Measurements from ENCODE around the gene TAF9B.
A peak's percentile ranks its signal among the peaks of the same experiment; 100 is the strongest.
"Not testable (repeated sequence)": the region's sequence is repeated elsewhere in the genome, so short reads cannot be mapped to it uniquely, and the experiment has no call there.

TAF9B gene

GRCh38 chrX:78140206-78140605 is 756 bp upstream of the TAF9B start:
- CTCF ChIA-PET, result no interaction called here
- POLR2A ChIA-PET, result interaction anchor here (0.9 to 1.5 kb wide), 2 partner anchors 15 to 35 kb away, joined by 5 to 8 read pairs; no protein-coding TSS in a partner anchor
- no peak for TF ChIP-seq FOXK2 (IDR thresholded peaks at IDR 0.05)
- no peak for TF ChIP-seq PKNOX1 (IDR thresholded peaks at IDR 0.05)
- TF ChIP-seq FOXM1 (IDR thresholded peaks at IDR 0.05; ENCODE audit: borderline replicate concordance), result no peak
- no peak for TF ChIP-seq HDGF (IDR thresholded peaks at IDR 0.05; ENCODE audit: borderline replicate concordance)
- no peak for TF ChIP-seq FOXA1 (IDR thresholded peaks at IDR 0.05)
- no peak for TF ChIP-seq BHLHE40 (IDR thresholded peaks at IDR 0.05; ENCODE audit: borderline replicate concordance)
- TF ChIP-seq L3MBTL2 (conservative IDR thresholded peaks at IDR 0.05), result no peak
- no peak for TF ChIP-seq CTBP1 (IDR thresholded peaks at IDR 0.05; ENCODE audit: borderline replicate concordance)
- no peak for TF ChIP-seq NFRKB (IDR thresholded peaks at IDR 0.05)
- TF ChIP-seq SUZ12 (IDR thresholded peaks at IDR 0.05), result no peak
- TF ChIP-seq SP1 (IDR thresholded peaks at IDR 0.05), result no peak
- no peak for TF ChIP-seq ZNF384 (IDR thresholded peaks at IDR 0.05)
- TF ChIP-seq LEF1 (IDR thresholded peaks at IDR 0.05; ENCODE audit: borderline replicate concordance), result no peak
- no peak for TF ChIP-seq ARNT (IDR thresholded peaks at IDR 0.05)
- no peak for DNase-seq (ENCODE audit: extremely low spot score)

DNA sequence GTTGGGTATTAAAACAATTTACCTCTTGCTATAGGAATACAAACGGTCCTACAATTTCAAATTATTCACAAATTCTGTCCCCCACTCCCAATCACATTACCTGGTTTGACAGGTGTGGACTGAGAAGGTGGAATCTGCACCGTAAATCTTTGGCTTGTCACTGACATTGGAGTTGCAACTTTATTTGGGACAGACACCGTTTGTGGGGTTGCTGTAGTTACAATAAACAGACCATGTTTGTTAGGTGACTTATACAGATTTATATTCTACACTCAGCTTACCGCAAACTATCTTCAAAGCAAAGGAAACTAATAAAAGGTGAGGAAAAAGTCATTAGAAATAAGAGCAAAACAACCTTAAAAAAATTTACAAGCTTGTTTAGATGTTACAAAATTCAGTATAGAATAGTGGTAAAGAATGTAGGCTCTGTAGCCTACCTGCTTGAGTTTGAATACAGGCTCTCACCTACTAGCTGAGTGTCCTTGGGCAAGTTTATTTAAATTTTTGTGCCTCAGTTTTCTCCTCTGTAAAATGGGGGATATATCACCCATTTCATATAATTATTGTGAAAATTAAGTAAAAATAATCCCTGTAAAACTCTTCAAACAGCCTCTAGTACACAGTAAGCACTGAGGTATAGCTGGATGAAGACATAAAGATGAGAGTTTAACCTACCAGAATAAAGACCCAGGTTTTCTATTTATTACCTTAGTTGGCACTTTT is 6.1 kb downstream of the TAF9B start:
- DNase-seq (ENCODE audit: extremely low spot score), result no peak
- TF ChIP-seq PKNOX1 (IDR thresholded peaks at IDR 0.05), result 0 out of 2 replicates have a peak, but pooled peaks have one; percentile 33
- TF ChIP-seq ZNF384 (IDR thresholded peaks at IDR 0.05), result no peak
- TF ChIP-seq L3MBTL2 (conservative IDR thresholded peaks at IDR 0.05), result no peak
- no peak for TF ChIP-seq NFRKB (IDR thresholded peaks at IDR 0.05)
- CTCF ChIA-PET, result no interaction called here
- POLR2A ChIA-PET, result no interaction called here

GRCh38 chrX:78131117-78131516 is 8.3 kb downstream of the TAF9B start:
- no peak for DNase-seq (ENCODE audit: extremely low spot score)
- TF ChIP-seq SUZ12 (IDR thresholded peaks at IDR 0.05) (no peak), FOXA1 (IDR thresholded peaks at IDR 0.05) (no peak), ELF4 (IDR thresholded peaks at IDR 0.05) (no peak), LEF1 (IDR thresholded peaks at IDR 0.05; ENCODE audit: borderline replicate concordance) (no peak), TARDBP (IDR thresholded peaks at IDR 0.05) (no peak)
- ChIA-PET POLR2A (interaction anchor here (1.3 kb wide), 1 partner anchor 8 kb away, joined by 7 read pairs; the partner anchor contains the start of gene TAF9B), CTCF (no interaction called here)

GRCh38 chrX:78130396-78130795 is 9.1 kb downstream of the TAF9B start:
- TF ChIP-seq HDGF (IDR thresholded peaks at IDR 0.05; ENCODE audit: borderline replicate concordance) (no peak), ELF4 (IDR thresholded peaks at IDR 0.05) (no peak)
- ChIA-PET POLR2A (interaction anchor here (1.3 kb wide), 1 partner anchor 9 kb away, joined by 7 read pairs; the partner anchor contains the start of gene TAF9B), CTCF (no interaction called here)
- no peak for DNase-seq (ENCODE audit: extremely low spot score)

- POLR2A ChIA-PET, result no interaction called here
- DNase-seq (ENCODE audit: extremely low spot score), result no peak
- CTCF ChIA-PET, result no interaction called here
- TF ChIP-seq SUZ12 (IDR thresholded peaks at IDR 0.05), result no peak
- TF ChIP-seq ZNF384 (IDR thresholded peaks at IDR 0.05), result no peak
- no peak for TF ChIP-seq HDGF (IDR thresholded peaks at IDR 0.05; ENCODE audit: borderline replicate concordance)
- TF ChIP-seq TARDBP (IDR thresholded peaks at IDR 0.05), result no peak
- no peak for TF ChIP-seq L3MBTL2 (conservative IDR thresholded peaks at IDR 0.05)
- TF ChIP-seq PKNOX1 (IDR thresholded peaks at IDR 0.05), result no peak
Measured at GRCh38 chrX:78129714-78130113, 9.7 kb downstream of the TAF9B start.

DNA sequence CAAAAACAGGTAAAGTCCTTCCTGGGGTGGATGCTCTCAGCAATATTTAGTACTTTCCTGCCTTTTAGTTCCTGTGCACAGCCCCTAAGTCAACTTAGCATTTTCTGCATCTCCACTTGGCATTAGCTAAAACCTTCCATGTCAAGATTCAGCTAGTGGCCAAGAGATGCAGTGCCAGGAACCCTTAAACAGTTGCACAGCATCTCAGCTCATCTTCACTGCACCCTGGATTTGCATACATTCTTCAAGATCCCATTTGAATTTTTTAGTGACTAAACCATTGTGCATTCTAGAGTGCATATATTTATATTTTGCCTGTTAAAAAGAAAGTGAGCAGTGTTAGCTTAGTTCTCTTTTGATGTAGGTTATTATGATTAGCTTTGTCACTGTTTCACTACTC is 13.7 kb downstream of the TAF9B start:
- POLR2A ChIA-PET, result interaction anchor here (1.3 to 1.7 kb wide), 2 partner anchors 9 to 14 kb away, joined by 4 to 5 read pairs; partner anchors contain the start of gene TAF9B
- DNase-seq (ENCODE audit: extremely low spot score); CTCF ChIA-PET: not testable (repeated sequence)

DNA sequence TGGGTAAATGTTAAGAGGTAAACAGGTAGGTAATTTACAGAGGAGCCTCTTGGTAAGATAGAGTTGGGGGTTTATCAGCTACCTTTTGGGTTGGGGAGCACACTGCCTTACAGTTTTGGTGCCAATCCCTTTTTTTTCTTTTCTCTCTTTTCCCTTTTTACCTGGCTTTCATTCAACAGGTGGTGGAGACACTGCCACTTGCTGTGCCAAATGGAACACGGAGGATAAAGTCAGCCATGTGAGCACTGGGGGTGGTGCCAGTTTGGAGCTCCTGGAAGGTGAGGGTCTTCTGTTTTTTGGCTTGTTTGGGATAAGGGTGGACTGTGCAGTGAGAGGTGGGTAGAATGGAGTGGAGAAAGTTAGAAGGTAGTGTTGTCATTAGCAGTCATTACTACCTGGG is 14.3 kb downstream of the TAF9B start:
- DNase-seq (ENCODE audit: extremely low spot score), result no peak
- no peak for TF ChIP-seq SUZ12 (IDR thresholded peaks at IDR 0.05)
- ChIA-PET POLR2A (interaction anchor here (1.3 to 1.7 kb wide), 2 partner anchors 8 to 15 kb away, joined by 4 to 5 read pairs; partner anchors contain the start of gene TAF9B), CTCF (interaction anchor here (0.7 kb wide), 1 partner anchor 1788 kb away, joined by 3 read pairs; no protein-coding TSS in a partner anchor)
